GM15510 (cell line): Measurements from ENCODE around the gene HIVEP1.

Experiments used
- POLR2A ChIP-seq: IDR thresholded peaks from 3 replicates; pipeline ENCODE4 v1.6.1; 2011; ENCODE audit warnings: borderline replicate concordance; ENCODE audit not compliant: insufficient read length; ENCODE audit errors: extremely low read depth

The HIVEP1 gene

DNA sequence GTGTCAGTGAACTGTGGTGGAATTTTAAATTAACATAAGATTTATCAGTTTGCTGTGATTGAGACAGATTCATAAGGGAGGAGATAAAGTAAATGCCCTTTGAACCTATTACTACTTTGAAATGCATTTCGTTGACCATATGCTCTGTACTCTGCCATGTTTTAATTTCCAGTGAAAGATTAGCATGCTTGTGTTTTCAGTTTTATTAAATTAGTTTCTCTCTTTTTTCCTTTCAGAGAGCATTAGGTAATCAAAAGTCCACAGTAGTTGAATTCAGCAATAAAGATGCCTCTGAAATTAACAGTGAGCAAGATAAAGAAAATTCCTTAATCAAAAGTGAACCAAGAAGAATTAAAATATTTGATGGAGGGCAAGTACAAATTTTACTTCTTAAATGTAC, 117.4 kb downstream of the HIVEP1 start:
- TF ChIP-seq POLR2A: no peak

DNA sequence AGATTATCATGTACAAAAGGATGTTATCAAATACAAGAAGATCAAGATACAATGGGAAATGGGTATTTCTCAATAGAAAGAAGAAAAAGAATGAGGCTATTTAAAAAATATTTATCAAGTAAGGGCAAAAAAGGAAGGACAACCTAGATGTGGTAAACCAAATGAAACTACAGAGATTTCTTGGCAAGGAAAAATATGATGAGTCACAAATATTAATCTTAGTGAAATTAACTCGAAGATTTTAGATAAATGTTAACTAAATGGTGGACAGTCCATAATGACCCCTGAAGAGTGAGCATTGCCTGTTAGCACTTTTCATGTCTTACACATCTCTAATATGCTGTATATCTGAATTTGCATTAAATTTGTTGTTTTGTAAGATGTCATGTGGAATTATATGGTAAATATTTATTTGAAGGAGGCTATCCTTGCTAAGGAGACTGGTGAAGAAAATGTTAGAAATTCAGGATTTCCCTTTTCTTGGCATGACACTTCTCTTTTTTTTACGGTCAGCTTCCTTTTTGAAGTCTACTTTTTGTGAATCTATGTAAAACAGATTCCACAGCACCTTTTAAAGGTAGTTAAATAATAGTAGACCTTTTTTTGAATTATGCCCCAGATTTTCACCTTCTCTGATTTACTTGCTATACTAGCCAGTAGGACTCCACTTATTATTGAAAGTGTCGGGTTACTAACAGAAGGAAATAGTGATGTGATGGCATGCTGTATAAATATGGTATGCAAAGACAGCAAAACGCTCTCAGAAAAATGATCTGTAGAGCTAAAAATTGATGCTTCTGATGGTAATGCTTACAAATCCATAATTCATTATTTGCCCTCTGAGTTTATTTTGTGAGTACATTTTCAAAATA, 120.5 kb downstream of the HIVEP1 start:
- no peak for TF ChIP-seq POLR2A

DNA sequence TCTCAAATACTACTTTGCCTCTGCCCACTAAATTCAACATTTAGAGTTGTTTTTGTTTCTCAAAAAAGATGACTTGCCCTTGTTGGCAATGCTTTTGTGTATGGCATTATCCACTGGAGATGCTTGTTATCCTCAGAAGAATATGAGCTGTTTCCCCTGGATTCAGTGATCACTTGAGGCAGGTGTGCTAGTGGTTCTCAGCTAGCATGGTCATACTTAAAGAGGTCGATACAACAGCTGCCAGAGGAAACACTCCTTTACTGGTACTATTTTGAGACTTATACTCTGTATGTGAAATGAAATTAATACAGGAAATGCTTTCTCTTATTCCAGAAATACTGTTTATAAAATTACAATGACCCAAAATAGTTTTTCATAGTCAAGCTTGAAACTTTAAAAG, 122.5 kb downstream of the HIVEP1 start:
- TF ChIP-seq POLR2A: no peak

DNA sequence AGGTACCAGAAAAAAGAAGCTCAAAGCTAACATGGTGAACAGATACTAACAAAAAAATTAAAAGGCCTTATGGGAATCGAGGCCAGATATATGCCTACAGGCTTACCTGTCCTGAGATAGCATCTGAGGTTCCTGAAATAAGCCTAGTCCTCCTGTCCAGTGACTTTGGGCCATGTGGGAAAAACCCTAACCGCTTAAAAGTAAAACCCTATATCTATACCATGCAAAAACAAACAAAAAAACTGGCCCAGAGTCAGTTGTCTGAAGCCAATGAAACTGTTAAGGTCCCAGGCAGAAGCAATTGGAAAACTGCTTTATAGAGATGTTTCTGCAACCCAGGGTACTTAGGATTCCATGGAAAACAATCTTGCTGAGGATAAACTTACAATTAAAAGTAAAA, 122.9 kb downstream of the HIVEP1 start:
- no peak for TF ChIP-seq POLR2A

DNA sequence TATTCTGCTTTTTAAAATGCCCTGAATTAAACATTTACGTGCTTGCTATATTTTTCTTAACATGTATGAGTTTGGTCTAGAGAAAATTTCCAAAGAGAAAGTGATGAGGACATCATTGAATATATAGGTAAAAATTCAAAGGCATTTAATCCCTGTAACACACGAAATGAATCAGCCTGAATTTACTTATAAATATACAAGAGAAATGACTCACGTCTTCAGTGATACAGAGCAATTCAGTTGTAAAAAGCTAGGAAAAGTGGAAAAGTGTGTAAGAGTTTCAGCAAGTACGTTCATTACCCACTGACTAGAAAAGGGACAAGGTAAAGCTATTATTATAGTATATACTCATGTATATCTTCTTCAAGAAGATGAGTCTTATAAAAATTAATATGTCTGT, 124.8 kb downstream of the HIVEP1 start:
- no peak for TF ChIP-seq POLR2A

DNA sequence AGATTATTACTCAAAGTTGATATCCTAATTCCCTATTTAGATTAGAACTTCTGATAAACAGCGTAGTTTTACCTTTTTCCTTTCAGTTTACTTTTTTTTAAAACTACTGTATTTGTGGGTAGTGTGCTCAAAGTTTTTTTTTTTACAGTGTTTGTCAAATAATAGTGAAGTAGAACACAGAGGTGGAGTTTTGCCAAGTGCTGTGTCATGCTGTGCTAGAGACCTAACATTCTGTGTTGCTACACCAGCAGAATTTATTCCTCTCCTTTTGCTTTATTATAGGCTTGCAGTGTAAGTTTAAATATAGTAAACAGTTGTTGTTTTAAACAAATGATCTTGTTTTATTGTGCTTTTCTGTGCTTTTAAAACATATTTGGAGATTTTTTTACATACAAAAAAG, 125.4 kb downstream of the HIVEP1 start:
- no peak for TF ChIP-seq POLR2A

DNA sequence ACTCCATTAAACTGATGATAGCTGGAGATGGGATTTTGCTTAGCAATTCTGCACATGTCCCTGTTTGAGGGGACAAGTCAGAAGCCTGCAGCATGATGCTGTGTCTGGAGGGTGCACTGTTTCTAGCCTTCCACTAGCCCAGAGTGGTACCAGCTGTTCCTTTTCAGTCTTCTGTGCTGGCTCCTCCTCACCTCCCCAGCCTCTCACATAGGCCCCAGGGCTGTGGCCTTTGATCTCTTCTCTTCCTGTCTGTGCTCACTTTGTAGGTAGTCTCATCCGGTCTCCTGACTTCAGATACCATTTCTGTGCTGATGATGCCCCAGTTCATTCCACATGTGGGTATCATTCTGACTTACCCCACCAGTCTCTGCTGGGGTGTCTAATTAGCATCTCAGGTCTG, 126.3 kb downstream of the HIVEP1 start:
- TF ChIP-seq POLR2A: no peak

DNA sequence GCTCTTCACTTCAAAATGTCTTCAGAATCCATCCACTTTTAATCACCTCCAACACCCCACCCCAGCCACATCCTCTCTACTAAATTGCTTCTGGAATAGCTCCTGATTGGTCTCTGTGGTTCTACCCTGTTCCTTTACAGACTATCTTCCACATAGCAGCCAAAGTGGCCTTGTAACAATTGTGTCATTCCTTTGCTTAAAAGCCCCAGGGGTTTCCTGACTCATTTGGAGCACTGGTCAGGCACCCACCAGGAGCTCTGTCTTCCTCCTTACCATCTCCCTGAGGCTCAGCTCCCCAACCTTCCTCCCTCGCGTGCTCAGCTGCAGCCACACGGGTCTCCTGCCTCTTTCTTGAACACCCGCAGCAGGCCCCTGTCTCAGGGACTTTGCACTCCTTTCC, 126.8 kb downstream of the HIVEP1 start:
- no peak for TF ChIP-seq POLR2A

DNA sequence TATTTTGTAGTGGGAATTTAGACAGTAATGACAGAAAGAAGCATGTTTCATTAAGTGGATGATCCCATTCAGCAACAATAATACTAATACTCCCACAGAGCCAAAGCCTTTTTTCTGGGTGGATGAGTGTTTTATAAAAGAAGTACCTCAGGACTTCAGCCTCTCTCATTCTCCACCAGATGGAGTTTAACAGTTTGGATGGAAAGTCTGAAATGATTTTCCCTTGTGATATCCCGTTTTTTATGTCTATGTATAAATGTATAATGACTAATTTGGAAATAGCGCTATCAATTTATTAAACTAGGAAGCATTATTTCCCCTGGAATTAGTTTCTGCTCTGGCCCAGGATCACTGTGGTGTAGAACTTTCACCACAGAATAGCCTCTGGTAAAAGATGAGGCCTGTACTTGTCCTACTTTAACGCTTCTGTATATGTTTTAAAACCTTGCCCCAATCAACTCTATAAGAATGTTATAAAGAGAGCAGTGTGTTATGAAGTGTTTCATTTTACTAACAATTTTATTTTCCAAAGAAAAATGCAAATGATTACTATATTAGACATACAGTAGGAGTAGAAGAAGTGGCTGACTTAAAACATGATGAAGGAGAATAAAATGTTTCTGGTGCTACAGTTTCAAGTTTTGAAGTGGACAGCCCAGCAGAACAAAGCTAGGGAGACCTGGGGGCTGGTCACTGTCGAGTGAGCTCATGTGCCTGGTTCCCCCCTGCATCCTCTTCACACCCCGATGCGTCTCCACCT, 135.6 kb downstream of the HIVEP1 start:
- TF ChIP-seq POLR2A: no peak

DNA sequence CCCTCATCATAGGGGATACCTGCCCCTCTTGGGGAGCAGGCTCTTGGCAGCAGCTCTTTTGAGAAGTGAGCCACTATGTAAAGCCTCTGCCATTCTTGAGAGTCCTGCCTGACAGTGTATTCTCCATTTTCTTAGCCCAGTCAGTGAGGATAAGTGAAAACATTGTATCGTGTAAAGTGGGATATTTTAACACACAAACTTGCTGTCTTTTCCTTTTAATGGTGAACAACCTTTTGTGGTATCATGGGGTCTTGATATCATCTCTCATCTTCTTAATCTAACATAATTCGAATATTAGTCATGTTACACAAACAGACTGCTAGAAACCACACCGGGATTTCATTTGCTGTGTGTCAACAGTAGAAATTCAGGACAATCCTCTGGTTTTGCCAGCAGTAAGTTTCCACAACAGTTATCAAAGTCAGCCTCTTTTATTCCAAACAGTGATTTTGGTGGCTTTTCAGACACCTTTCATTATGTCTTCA, 136.2 kb downstream of the HIVEP1 start:
- no peak for TF ChIP-seq POLR2A

DNA sequence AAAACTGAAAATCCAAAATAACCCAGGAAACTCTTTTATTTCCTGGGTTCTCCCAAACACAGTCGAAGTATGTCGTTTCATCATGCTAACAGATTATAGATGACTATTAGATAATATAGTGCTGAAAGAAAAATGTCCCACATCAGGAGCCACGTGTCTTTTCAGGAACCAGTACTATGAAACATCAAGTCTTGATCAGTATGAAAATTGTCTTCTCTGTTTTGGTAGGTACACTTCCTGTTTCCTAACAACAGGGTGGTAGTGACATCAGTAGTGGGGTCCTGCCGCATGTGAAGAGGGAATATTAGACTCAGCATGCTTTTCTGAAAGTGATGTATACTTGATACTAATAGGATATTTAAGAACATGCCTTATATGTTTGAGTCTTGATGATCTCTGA, 136.7 kb downstream of the HIVEP1 start:
- TF ChIP-seq POLR2A: no peak

DNA sequence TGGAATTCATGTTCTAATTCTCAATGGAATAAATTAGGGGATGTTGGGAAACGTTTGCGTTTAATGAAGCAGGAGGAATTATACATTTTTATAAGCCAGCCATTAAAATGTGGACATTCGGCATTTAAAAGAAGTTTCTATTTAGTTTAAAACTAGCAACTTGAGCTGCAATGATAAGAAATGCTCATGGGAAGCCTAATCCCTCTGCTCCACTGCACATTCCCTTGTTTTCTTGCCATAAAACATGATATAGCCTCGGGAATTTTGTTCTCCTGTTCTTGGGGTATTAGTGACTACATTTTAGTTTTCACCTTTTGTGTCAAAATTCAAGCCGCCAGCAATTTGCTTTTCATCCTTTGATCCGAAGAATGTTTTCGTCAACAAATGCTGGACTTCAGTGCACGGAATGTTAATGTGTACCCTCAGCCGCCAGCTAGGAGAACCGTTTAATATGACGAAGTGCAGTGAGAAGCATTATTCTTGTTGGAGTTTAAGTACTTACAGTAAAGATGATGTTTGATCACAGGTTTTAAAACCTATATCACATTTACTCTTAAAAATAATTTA, 137.9 kb downstream of the HIVEP1 start:
- TF ChIP-seq POLR2A: no peak

DNA sequence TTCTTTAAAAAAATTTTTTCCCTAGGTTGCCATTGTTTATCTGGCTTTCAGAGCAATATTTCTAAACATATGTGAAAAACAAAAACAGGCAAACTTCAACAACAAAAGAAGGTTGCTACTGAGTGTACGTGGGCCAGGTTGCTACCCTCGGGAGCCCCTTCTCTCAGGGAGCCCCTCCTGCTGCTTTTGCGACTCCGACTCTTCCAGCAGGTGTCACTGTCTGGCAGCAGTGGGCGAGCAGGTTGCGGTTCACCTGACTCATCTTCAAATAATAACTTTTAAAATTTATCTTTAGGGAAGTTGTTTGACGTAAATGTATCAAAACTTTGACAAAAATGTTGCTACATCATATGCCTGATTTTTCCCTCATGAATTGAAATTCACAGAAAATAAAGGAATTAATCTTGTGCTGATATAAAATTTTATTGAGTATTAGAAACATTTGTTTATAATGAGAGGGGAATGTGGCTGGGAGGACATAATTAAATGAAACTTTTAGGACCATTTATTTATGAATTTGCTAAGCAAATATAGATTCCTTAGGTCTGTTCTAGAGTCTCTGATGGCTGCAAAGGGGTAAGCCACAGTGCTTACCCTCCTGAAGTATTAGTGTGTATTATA, 138.8 kb downstream of the HIVEP1 start:
- no peak for TF ChIP-seq POLR2A

DNA sequence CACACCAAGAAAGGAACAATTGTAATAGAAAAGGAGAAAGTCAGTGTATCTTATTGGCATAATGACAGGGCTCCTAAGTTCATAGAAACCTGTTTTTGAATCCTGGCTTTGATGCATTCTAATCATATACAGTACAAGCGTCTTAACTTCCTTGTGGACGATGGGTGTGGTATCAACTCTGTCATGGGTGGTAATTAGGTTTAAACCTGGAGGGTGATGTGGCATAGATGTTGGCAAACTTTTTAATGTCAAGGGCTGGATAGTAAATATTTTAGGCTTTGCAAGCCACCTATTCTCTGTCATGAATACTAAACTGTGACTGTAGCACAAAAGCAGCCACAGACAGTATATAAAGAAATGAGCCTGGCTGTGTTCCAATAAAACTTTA, 139.3 kb downstream of the HIVEP1 start:
- TF ChIP-seq POLR2A: no peak
